SK-N-SH (cell line): Measurements from ENCODE around the gene COMMD7. TPM values are rescaled to one million over a fixed set of nuclear protein-coding genes. Genes with fewer than 3 reads are reported as not detected.

ENCODE experiments used
- CTCF ChIA-PET: fragments of 300-600, 350-600 bp; formaldehyde crosslinking; extraction: SDS; loops from one replicate; lab custom pipeline; 2021; lab: Yijun Ruan, JAX
- POLR2A ChIA-PET: fragments of 350-600 bp; sonication (Branson Sonifier 250); formaldehyde crosslinking; extraction: SDS; loops from one replicate; lab custom pipeline; 2020; ENCODE audit warnings: antibody characterized with exemption, inconsistent platforms; lab: Yijun Ruan, JAX
- DNase-seq: peaks from one replicate; pipeline ENCODE4 v3.0.0; 2012
- H2AFZ ChIP-seq: fragments of 200-600 bp; sonication (generic); 2 replicates; pipeline ENCODE4 v1.8.1; 2016; ENCODE audit warnings: antibody characterized with exemption, mild to moderate bottlenecking, low read depth
- H3F3A ChIP-seq: fragments of 200-600 bp; sonication (generic); replicated peaks from 2 replicates; pipeline ENCODE3; 2016; ENCODE audit warnings: antibody characterized with exemption, mild to moderate bottlenecking; ENCODE audit not compliant: insufficient read depth
- H3K27ac ChIP-seq, 2 experiments: fragments of 200-500 bp in 1 of 2; fragments of 200-600 bp in 1 of 2; sonication (Bioruptor generic) in 1 of 2; sonication (generic), shearing (Covaris generic) in 1 of 2; 2 replicates each; pipeline versions ENCODE4 v1.5.1 to v1.6.1; 2014 to 2016; ENCODE audit warnings: low read depth in 2 of 2, inconsistent platforms in 1 of 2, low read length in 1 of 2, mild to moderate bottlenecking in 1 of 2, mixed read lengths in 1 of 2
- H3K27me3 ChIP-seq: fragments of 200-600 bp; sonication (generic), shearing (Covaris generic); 2 replicates; pipeline ENCODE4 v1.6.1; 2016; ENCODE audit warnings: mixed run types; ENCODE audit not compliant: insufficient read depth
- H3K36me3 ChIP-seq, 2 experiments: fragments of 200-500 bp in 1 of 2; fragments of 200-600 bp in 1 of 2; sonication (Bioruptor generic) in 1 of 2; sonication (generic) in 1 of 2; replicated peaks in 1 of 2; 2 replicates each; pipeline versions ENCODE3 to v1.5.1; 2014 to 2016; ENCODE audit warnings: low read length in 1 of 2, mild to moderate bottlenecking in 1 of 2; ENCODE audit not compliant: insufficient read depth in 2 of 2, control insufficient read depth in 1 of 2
- H3K4me1 ChIP-seq, 2 experiments: fragments of 200-500 bp in 1 of 2; fragments of 200-600 bp in 1 of 2; sonication (Bioruptor generic) in 1 of 2; sonication (generic), shearing (Covaris generic) in 1 of 2; 2 replicates each; pipeline versions ENCODE4 v1.5.1 to v1.6.1; 2014 to 2016; ENCODE audit warnings: low read depth in 1 of 2, low read length in 1 of 2, mixed run types in 1 of 2; ENCODE audit not compliant: insufficient read depth in 2 of 2, control insufficient read depth in 1 of 2
- H3K4me2 ChIP-seq: fragments of 200-600 bp; sonication (generic), shearing (Covaris generic); 2 replicates; pipeline ENCODE4 v1.6.1; 2017; ENCODE audit warnings: mixed run types
- H3K4me3 ChIP-seq, 2 experiments: fragments of 200-500 bp in 1 of 2; fragments of 200-600 bp in 1 of 2; sonication (Bioruptor generic) in 1 of 2; sonication (generic), shearing (Covaris generic) in 1 of 2; 2 replicates each; pipeline versions ENCODE4 v1.5.1 to v1.8.1; 2014 to 2016; ENCODE audit warnings: low read depth in 2 of 2, inconsistent platforms in 1 of 2, low read length in 1 of 2, mild to moderate bottlenecking in 1 of 2, mixed read lengths in 1 of 2, moderate library complexity in 1 of 2
- H3K79me2 ChIP-seq: fragments of 200-600 bp; sonication (generic); 2 replicates; pipeline ENCODE4 v1.8.1; 2017; ENCODE audit warnings: mild to moderate bottlenecking; ENCODE audit not compliant: insufficient read depth
- H3K9ac ChIP-seq: fragments of 200-600 bp; sonication (generic); 2 replicates; pipeline ENCODE4 v1.6.1; 2017; ENCODE audit warnings: mixed run types
- H3K9me2 ChIP-seq: fragments of 200-600 bp; sonication (generic); 2 replicates; pipeline ENCODE4 v1.6.1; 2017; ENCODE audit warnings: mixed run types
- H3K9me3 ChIP-seq: fragments of 200-600 bp; sonication (generic); 2 replicates; pipeline ENCODE4 v1.6.1; 2017; ENCODE audit warnings: mixed run types, mild to moderate bottlenecking, moderate library complexity
- H4K20me1 ChIP-seq: fragments of 200-600 bp; sonication (generic); 2 replicates; pipeline ENCODE4 v1.6.1; 2017; ENCODE audit warnings: mild to moderate bottlenecking, mixed run types; ENCODE audit not compliant: insufficient read depth
- FOSL2 ChIP-seq: IDR thresholded peaks from 2 replicates; pipeline ENCODE4 v1.4.0; 2012; ENCODE audit warnings: low read depth, mild to moderate bottlenecking, moderate library complexity, borderline replicate concordance
- FOXM1 ChIP-seq: IDR thresholded peaks from 2 replicates; pipeline ENCODE4 v1.4.0; 2012; ENCODE audit warnings: low read depth, mild to moderate bottlenecking
- GABPA ChIP-seq: IDR thresholded peaks from 2 replicates; pipeline ENCODE4 v1.4.0; 2012; ENCODE audit warnings: low read depth, mild to moderate bottlenecking
- IRF3 ChIP-seq: fragments of 150-350 bp; IDR thresholded peaks from 2 replicates; pipeline ENCODE4 v1.6.1; 2016; ENCODE audit warnings: mild to moderate bottlenecking, low read depth, low read length
- JUND ChIP-seq: IDR thresholded peaks from 2 replicates; pipeline ENCODE4 v1.4.0; 2012
- MXI1 ChIP-seq: IDR thresholded peaks from 2 replicates; pipeline ENCODE4 v1.6.1; 2012; ENCODE audit warnings: mild to moderate bottlenecking, low read depth, low read length, improper control_type of control experiment
- NFIC ChIP-seq: IDR thresholded peaks from 2 replicates; pipeline ENCODE4 v1.4.0; 2012; ENCODE audit warnings: borderline replicate concordance
- NRF1 ChIP-seq: IDR thresholded peaks from 2 replicates; pipeline ENCODE4 v1.6.1; 2012; ENCODE audit warnings: low read depth, mild to moderate bottlenecking, low read length
- RAD21 ChIP-seq: IDR thresholded peaks from 2 replicates; pipeline ENCODE4 v1.6.1; 2012; ENCODE audit warnings: mild to moderate bottlenecking, low read length
- RCOR1 ChIP-seq: fragments of 150-350 bp; IDR thresholded peaks from 2 replicates; pipeline ENCODE4 v1.6.1; 2017; ENCODE audit warnings: antibody characterized with exemption, low read length
- RXRA ChIP-seq: IDR thresholded peaks from 2 replicates; pipeline ENCODE4 v1.4.0; 2012; ENCODE audit warnings: low read depth, mild to moderate bottlenecking, borderline replicate concordance
- SIN3A ChIP-seq: IDR thresholded peaks from 2 replicates; pipeline ENCODE4 v1.6.1; 2012; ENCODE audit warnings: low read depth, mild to moderate bottlenecking, low read length, moderate library complexity, borderline replicate concordance
- SMC3 ChIP-seq: IDR thresholded peaks from 2 replicates; pipeline ENCODE4 v1.6.1; 2012; ENCODE audit warnings: low read depth, low read length, improper control_type of control experiment
- TAF1 ChIP-seq: IDR thresholded peaks from 2 replicates; pipeline ENCODE4 v1.6.1; 2012; ENCODE audit warnings: low read depth, mild to moderate bottlenecking, low read length, moderate library complexity, borderline replicate concordance
- TEAD4 ChIP-seq: IDR thresholded peaks from 2 replicates; pipeline ENCODE4 v1.4.0; 2012; ENCODE audit warnings: mild to moderate bottlenecking, borderline replicate concordance; ENCODE audit not compliant: insufficient read depth
- WGBS: methylation state at CpG from one replicate; pipeline ENCODE4 v1.1.6; 2017; ENCODE audit warnings: low lambda C conversion rate; 5-methylcytosine and 5-hydroxymethylcytosine counted together
- polyA plus RNA-seq, 3 experiments: library from polyadenylated mRNA; depleted of rRNA; stranded (reverse); fragments of >200 nt; gene quantifications; 2 replicates each; pipeline ENCODE4 v1.2.3, GENCODE V29; 2012
- TF ChIP-seq, protein P1 (sequence below): IDR thresholded peaks from 2 replicates; pipeline ENCODE4 v1.4.0; 2012; ENCODE audit warnings: low read depth, borderline replicate concordance
- TF ChIP-seq, protein P2 (sequence below): IDR thresholded peaks from 2 replicates; pipeline ENCODE4; 2012

Gene COMMD7
- polyA plus RNA-seq, 1 of the 3 experiments (the other 2 are of a cell fraction), result 38.0 TPM

DNA sequence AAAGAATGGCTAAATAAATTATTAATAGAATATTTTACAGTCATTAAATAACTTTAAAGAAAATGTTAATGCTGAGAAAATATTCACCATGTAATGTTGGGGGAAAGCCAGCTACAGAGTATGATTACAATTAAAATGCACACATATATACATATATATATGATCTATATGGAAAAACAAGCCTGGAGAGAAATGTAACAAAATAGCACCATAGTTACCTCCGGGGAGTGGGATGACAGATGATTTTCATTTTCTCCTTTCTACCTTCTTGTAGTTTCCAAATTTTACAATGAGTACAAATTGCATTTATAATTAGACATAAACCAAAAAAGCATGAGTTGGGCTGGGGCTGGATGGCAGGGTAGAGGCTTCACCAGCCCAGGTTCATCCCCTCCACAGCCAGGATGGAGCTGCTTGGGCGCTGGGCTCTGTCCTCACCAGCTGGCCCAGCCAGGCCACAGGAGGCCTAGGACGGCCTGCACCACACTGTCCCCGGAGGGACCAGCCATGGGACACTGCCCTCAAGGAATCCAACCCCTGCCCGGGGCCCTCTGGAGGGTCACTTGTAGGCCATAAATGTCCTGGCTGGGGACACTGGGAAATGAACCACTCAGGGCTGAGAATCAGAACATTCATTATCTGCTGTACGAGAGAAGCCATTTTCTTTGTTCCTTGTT, 79.8 kb downstream of the COMMD7 start:
- no peak overlapping the region for H3K4me2 ChIP-seq
- H3K9me2 ChIP-seq, result no peaks in the 10 kb centered on the region
- H3F3A ChIP-seq, result no peaks in the 10 kb centered on the region
- H4K20me1 ChIP-seq, result no peaks in the 10 kb centered on the region
- POLR2A ChIA-PET, result no interaction called here
- no peak overlapping the region for H3K4me3 ChIP-seq
- no peak overlapping the region for H3K27ac ChIP-seq
- H3K9me3 ChIP-seq, result no peaks in the 10 kb centered on the region
- no peak overlapping the region for H3K9ac ChIP-seq
- WGBS, result 90% methylated on average over 3 of the region's 6 CpGs
- H3K36me3 ChIP-seq, result no peaks in the 10 kb centered on the region
- H3K27me3 ChIP-seq, result no peaks in the 10 kb centered on the region
- no peak overlapping the region for H2AFZ ChIP-seq
- no peaks in the 10 kb centered on the region; a peak in 1 of 4 replicates for H3K4me1 ChIP-seq
- no peak for TF ChIP-seq FOXM1
- TF ChIP-seq RXRA, result no peak
- no peak for TF ChIP-seq TEAD4
- no peak for TF ChIP-seq FOSL2
- no peak for TF ChIP-seq JUND
- TF ChIP-seq RCOR1, result no peak
- TF ChIP-seq, protein P1, sequence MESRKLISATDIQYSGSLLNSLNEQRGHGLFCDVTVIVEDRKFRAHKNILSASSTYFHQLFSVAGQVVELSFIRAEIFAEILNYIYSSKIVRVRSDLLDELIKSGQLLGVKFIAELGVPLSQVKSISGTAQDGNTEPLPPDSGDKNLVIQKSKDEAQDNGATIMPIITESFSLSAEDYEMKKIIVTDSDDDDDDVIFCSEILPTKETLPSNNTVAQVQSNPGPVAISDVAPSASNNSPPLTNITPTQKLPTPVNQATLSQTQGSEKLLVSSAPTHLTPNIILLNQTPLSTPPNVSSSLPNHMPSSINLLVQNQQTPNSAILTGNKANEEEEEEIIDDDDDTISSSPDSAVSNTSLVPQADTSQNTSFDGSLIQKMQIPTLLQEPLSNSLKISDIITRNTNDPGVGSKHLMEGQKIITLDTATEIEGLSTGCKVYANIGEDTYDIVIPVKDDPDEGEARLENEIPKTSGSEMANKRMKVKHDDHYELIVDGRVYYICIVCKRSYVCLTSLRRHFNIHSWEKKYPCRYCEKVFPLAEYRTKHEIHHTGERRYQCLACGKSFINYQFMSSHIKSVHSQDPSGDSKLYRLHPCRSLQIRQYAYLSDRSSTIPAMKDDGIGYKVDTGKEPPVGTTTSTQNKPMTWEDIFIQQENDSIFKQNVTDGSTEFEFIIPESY, result no peak
- TF ChIP-seq NRF1, result no peak
- TF ChIP-seq SIN3A, result no peak
- no peak for TF ChIP-seq NFIC
- no peak for TF ChIP-seq MXI1
- TF ChIP-seq GABPA, result no peak
- no peak for TF ChIP-seq RAD21
- TF ChIP-seq IRF3, result no peak
- TF ChIP-seq TAF1, result no peak
- TF ChIP-seq SMC3, result no peak
- TF ChIP-seq, protein P2, sequence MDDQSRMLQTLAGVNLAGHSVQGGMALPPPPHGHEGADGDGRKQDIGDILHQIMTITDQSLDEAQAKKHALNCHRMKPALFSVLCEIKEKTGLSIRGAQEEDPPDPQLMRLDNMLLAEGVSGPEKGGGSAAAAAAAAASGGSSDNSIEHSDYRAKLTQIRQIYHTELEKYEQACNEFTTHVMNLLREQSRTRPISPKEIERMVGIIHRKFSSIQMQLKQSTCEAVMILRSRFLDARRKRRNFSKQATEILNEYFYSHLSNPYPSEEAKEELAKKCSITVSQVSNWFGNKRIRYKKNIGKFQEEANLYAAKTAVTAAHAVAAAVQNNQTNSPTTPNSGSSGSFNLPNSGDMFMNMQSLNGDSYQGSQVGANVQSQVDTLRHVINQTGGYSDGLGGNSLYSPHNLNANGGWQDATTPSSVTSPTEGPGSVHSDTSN, result no peak
- H3K79me2 ChIP-seq, result no peaks in the 10 kb centered on the region
- CTCF ChIA-PET, result interaction anchor here (0.6 to 2.9 kb wide), 6 partner anchors 10 to 415 kb away, joined by 3 to 12 read pairs (median 6); partner anchors contain the start of gene C20orf203
- no peak for DNase-seq
